Stomach (tissue), 9 donors: ENCODE measurements around the gene HIBADH. TPM values are rescaled to one million over a fixed set of nuclear protein-coding genes. Genes with fewer than 3 reads are reported as not detected.
"Not testable (repeated sequence)": the region's sequence is repeated elsewhere in the genome, so short reads cannot be mapped to it uniquely, and the experiment has no call there.

Experiments
- DNase-seq, 2 donors: peaks; one replicate each; pipeline versions ENCODE4 v3.0.0 to v3.0.0-alpha.2; 2013 to 2019
- H3K27ac ChIP-seq, 5 donors: fragments of 200-600 bp in 4 of 5; sonication (generic) in 4 of 5; one replicate each; pipeline ENCODE4 v1.5.1; 2013 to 2019; ENCODE audit warnings: mild to moderate bottlenecking in 1 of 5, moderate library complexity in 1 of 5
- H3K27me3 ChIP-seq, 3 donors: fragments of 200-600 bp; sonication (generic); one replicate each; pipeline ENCODE4 v1.5.1; 2017 to 2019; ENCODE audit warnings: mixed run types in 1 of 3
- H3K36me3 ChIP-seq, 4 donors: fragments of 200-600 bp; sonication (generic); 1 replicate in 3 of 4; 2 replicates in 1 of 4; pipeline ENCODE4 v1.5.1; 2016 to 2019
- H3K4me1 ChIP-seq, 4 donors: fragments of 200-600 bp; sonication (generic); one replicate each; pipeline ENCODE4 v1.5.1; 2016 to 2019
- H3K4me3 ChIP-seq, 4 donors: fragments of 200-600 bp; sonication (generic) in 3 of 4; one replicate each; pipeline ENCODE4 v1.5.1; 2016 to 2019; ENCODE audit warnings: mild to moderate bottlenecking in 1 of 4
- H3K9me3 ChIP-seq, 4 donors: fragments of 200-600 bp; sonication (generic); one replicate each; pipeline ENCODE4 v1.5.1; 2016 to 2019
- EP300 ChIP-seq: sonication (generic); formaldehyde crosslinking; IDR thresholded peaks from one replicate; pipeline ENCODE4 v1.6.1; 2017; ENCODE audit warnings: antibody characterized with exemption
- POLR2A ChIP-seq, 4 donors: fragments of 450-650 bp; IDR thresholded peaks; one replicate each; pipeline ENCODE4 v1.6.1; 2016; ENCODE audit warnings: antibody characterized with exemption in 4 of 4, control low read depth in 2 of 4, mild to moderate bottlenecking in 1 of 4, moderate library complexity in 1 of 4
- POLR2AphosphoS5 ChIP-seq, 3 donors: sonication (generic); formaldehyde crosslinking; IDR thresholded peaks; one replicate each; pipeline ENCODE4 v1.6.1; 2016; ENCODE audit warnings: antibody characterized with exemption in 3 of 3
- WGBS, 5 donors: extraction: QIAGEN DNeasy Blood & Tissue Kit in 3 of 5; methylation state at CpG; one replicate each; pipeline versions ENCODE4 v1.1.5 to v1.1.7; 2013 to 2018; 5-methylcytosine and 5-hydroxymethylcytosine counted together
- intact Hi-C: fragments of 100-400 bp; cut with DNase I; formaldehyde crosslinking; loops from one replicate; pipeline ENCODE4 v1.15.1; 2023; ENCODE audit warnings: low total_unique reads
- polyA plus RNA-seq, 3 donors: library from polyadenylated mRNA; stranded (reverse); fragments of 200-250 nt; gene quantifications; one replicate each; pipeline ENCODE4 v1.2.3, GENCODE V29; 2013
- total RNA-seq, 5 donors: library from RNA; depleted of rRNA; stranded (reverse); fragments of >200 nt; gene quantifications; one replicate each; pipeline versions ENCODE4 v1.1.0 to v1.2.3, GENCODE V29; 2014 to 2016
- TF ChIP-seq, protein P1 (sequence below), 7 experiments: fragments of 450-650 bp in 4 of 7; fragments of 200-600 bp in 3 of 7; sonication (generic) in 3 of 7; IDR thresholded peaks; one replicate each; pipeline ENCODE4 v1.5.1; 2016 to 2019; ENCODE audit warnings: antibody characterized with exemption in 7 of 7, control low read depth in 2 of 7, mild to moderate bottlenecking in 1 of 7
- donor health status: healthy with polysubstance abuse.
- donor health status: Bipolar disorder and iron deficiency.
- donor health status: healthy.

HIBADH gene
- total and polyA plus RNA-seq, 8 donors = 17.5 to 65.2 (median 45.8) TPM

DNA sequence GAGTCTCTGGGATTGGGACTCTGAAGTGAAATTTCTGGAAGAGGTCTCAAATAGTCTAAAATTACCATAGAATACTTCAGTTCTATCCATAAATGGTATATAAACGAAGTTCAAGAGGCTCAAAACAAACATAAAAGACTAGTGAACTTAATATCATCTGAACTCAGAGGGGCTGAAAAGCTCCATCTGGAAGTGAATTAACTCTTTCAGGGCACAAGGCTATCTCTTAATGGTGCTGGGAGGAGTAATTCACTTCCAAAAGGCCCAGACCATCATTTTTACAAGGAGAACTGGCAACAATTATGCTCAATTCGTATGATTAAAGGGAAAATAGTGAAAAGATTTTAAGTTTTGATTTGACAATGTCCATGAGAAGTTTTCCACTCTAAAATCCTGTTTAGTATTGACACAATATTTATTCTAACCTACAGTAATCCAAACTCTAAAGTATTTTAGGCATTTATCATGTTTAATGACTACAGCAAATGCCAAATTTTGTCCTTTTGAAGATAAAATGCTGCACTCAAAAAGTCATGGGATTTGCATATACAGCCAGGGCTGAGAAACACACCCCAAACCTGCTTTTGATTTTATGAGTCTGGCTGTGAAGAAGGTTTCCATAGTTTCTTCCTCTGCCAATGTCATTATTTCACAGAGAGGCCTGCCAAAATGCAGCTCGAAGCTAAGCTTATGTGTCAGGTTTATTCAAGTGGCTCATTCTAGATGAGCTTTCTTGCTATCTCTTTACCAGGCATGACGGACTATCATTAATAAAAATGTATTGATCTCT is 143.9 kb downstream of the HIBADH start:
- Histone ChIP-seq H3K36me3 (peaks cover 0 to 2% (median 0%) of the 10 kb centered on the region in 4 donors), H3K27ac (no peak overlapping the region), H3K27me3 (no peaks in the 10 kb centered on the region), H3K4me3 (no peak overlapping the region), H3K4me1 (no peaks in the 10 kb centered on the region), H3K9me3 (no peaks in the 10 kb centered on the region)
- peak in 1 of 2 donors; percentile 47 for DNase-seq
- intact Hi-C loops = no loop called here
- no peak for TF ChIP-seq EP300
- TF ChIP-seq POLR2A (IDR thresholded peaks at IDR 0.05) = no peak
- TF ChIP-seq, protein P1, sequence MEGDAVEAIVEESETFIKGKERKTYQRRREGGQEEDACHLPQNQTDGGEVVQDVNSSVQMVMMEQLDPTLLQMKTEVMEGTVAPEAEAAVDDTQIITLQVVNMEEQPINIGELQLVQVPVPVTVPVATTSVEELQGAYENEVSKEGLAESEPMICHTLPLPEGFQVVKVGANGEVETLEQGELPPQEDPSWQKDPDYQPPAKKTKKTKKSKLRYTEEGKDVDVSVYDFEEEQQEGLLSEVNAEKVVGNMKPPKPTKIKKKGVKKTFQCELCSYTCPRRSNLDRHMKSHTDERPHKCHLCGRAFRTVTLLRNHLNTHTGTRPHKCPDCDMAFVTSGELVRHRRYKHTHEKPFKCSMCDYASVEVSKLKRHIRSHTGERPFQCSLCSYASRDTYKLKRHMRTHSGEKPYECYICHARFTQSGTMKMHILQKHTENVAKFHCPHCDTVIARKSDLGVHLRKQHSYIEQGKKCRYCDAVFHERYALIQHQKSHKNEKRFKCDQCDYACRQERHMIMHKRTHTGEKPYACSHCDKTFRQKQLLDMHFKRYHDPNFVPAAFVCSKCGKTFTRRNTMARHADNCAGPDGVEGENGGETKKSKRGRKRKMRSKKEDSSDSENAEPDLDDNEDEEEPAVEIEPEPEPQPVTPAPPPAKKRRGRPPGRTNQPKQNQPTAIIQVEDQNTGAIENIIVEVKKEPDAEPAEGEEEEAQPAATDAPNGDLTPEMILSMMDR (IDR thresholded peaks at IDR 0.05) = no peak
- TF ChIP-seq POLR2AphosphoS5 (IDR thresholded peaks at IDR 0.05) = no peak
- 65 to 87% (median 86%) methylated on average over 4 of the region's 4 CpGs for WGBS, 5 donors

DNA sequence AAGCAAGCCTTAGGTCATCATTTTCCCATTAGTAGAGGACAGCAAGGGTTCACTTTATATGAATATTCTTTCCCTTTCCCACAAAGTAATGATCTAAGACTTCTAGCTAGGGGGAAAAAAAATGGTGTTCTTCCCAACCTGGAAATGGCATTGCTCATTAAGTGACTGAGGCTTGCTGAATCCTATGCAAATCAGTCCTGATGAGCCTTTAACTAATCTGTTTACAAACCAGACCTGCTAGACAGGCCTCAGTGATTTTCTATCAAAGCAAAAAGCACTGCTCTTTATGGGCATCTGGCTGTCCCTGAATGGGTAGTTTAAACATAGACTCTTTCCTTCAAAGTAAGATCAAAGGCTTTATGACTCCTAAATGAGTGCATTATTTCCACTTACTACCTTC is 146.3 kb downstream of the HIBADH start:
- DNase-seq = no peak
- H3K4me3 ChIP-seq = no peak overlapping the region
- no peaks in the 10 kb centered on the region for H3K4me1 ChIP-seq
- no peaks in the 10 kb centered on the region for H3K27me3 ChIP-seq
- no peaks in the 10 kb centered on the region for H3K36me3 ChIP-seq
- no peak overlapping the region for H3K27ac ChIP-seq
- no peaks in the 10 kb centered on the region for H3K9me3 ChIP-seq
- intact Hi-C loops = no loop called here
- TF ChIP-seq, protein P1 (IDR thresholded peaks at IDR 0.05) = no peak
- TF ChIP-seq EP300 = no peak
- no peak for TF ChIP-seq POLR2A (IDR thresholded peaks at IDR 0.05)
- no peak for TF ChIP-seq POLR2AphosphoS5 (IDR thresholded peaks at IDR 0.05)

DNA sequence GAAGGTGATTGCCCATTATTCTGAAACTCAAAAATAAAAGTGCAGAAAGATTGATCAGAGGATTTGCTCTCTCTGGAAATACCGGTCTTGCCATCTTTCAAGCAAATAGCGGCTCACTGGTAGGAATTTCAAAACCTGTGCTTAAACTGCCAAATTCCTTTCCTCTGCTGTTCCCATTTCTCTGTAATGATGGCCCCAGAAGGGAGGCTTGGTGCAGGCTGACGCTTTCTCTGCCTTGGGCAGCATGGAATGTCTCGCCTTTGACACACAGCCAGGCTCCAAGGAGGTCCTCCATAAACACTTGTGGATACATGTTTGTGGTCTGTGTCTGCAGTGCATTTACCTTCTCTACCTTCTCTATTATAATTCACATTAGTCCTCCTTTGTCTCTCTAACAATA is 146.8 kb downstream of the HIBADH start:
- Histone ChIP-seq H3K27ac (no peak overlapping the region), H3K36me3 (no peaks in the 10 kb centered on the region), H3K4me3 (no peak overlapping the region), H3K27me3 (no peaks in the 10 kb centered on the region), H3K4me1 (no peaks in the 10 kb centered on the region), H3K9me3 (no peaks in the 10 kb centered on the region)
- no peak for DNase-seq
- intact Hi-C loops = no loop called here
- TF ChIP-seq POLR2A (IDR thresholded peaks at IDR 0.05) = no peak
- 80 to 91% (median 89%) methylated on average over 4 of the region's 4 CpGs for WGBS, 5 donors

DNA sequence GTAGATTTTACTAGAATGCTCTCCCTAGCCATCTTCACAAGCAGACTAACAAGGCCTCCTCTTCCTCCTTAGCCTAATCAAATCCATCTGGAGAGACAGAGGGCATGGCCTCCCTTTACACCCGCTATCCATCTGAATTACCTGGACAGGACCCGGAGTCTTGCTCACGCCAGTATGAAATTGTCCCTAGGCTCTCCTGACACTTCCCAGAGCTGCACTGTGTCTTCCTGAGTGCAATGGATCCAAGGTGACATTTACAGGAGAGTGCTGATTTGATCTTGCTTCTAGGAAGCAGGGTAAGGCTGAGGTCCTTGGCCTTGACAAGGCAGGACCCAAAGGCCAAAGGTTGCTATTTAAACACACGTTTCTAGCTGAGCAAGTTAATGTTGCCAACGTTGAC is 147.8 kb downstream of the HIBADH start:
- TF ChIP-seq EP300 (no peak), POLR2A (IDR thresholded peaks at IDR 0.05) (no peak), POLR2AphosphoS5 (IDR thresholded peaks at IDR 0.05) (no peak)
- TF ChIP-seq, protein P1 (IDR thresholded peaks at IDR 0.05) = no peak
- no peak overlapping the region for H3K27ac ChIP-seq
- 67 to 76% (median 69%) methylated on average over 5 of the region's 5 CpGs for WGBS, 5 donors
- no peaks in the 10 kb centered on the region for H3K4me1 ChIP-seq
- intact Hi-C loops = no loop called here
- H3K4me3 ChIP-seq = no peak overlapping the region
- H3K27me3 ChIP-seq = no peaks in the 10 kb centered on the region
- H3K36me3 ChIP-seq = no peaks in the 10 kb centered on the region
- no peaks in the 10 kb centered on the region for H3K9me3 ChIP-seq
- no peak for DNase-seq

DNA sequence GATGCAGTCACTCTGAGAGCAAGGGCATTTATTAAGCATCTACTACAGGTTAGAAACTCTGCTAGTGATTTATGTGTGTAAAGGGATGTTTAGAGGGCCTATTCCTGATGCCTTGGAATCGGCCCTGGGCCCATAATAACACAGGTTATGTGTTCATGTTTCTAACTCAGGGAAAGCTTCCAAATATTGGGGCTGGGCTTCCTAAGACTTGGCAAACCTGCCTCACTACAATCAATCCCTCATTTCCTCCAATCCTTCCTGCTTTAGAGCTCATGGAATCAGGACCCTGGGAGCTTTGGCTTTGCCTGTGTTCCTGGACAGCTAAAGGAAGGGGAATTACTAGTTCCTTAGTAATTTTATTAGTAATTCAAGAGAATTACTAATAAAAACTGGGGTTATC is 148.8 kb downstream of the HIBADH start:
- 33 to 78% (median 63%) methylated on average over 1 of the region's 1 CpG for WGBS, 5 donors
- Histone ChIP-seq H3K4me3 (no peak overlapping the region), H3K27ac (no peak overlapping the region), H3K9me3 (no peaks in the 10 kb centered on the region), H3K4me1 (no peaks in the 10 kb centered on the region), H3K36me3 (no peaks in the 10 kb centered on the region), H3K27me3 (no peaks in the 10 kb centered on the region)
- TF ChIP-seq, protein P1 (IDR thresholded peaks at IDR 0.05) = no peak
- TF ChIP-seq POLR2AphosphoS5 (IDR thresholded peaks at IDR 0.05) (no peak), EP300 (no peak)
- intact Hi-C loops = no loop called here
- DNase-seq = no peak

DNA sequence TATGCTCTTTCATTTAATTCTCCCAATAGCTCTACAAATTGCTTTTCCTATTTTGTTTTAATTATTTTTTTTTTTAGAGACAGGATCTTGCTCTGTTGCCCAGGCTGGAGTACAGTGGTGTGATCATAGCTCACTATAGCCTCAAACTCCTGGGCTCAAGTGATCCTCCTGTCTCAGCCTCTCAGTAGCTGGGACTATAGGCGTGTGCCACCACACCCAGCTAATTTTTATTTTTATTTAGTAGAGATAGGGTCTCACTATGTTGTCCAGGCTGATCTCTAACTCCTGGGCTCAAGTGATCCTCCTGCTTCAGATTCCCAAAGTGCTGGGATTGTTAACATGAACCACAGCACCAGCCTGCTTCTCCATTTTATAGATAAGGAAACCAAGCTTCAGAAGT is 151.3 kb downstream of the HIBADH start:
- not testable (repeated sequence) for H3K27me3 ChIP-seq

More for the DNA sequence above, 151.3 kb downstream of the HIBADH start:
- H3K36me3 ChIP-seq, H3K9me3 ChIP-seq, H3K4me1 ChIP-seq, H3K27ac ChIP-seq, intact Hi-C loops, DNase-seq, H3K4me3 ChIP-seq: not testable (repeated sequence)
- 91 to 100% (median 96%) methylated on average over 1 of the region's 1 CpG for WGBS, 5 donors
